AG04450 (cell line): ENCODE data around the gene ACIN1. TPM values are rescaled to one million over a fixed set of nuclear protein-coding genes. Genes with fewer than 3 reads are reported as not detected.

Source experiments
- CTCF ChIA-PET: fragments of 300-600, 350-600 bp; formaldehyde crosslinking; extraction: SDS; loops from one replicate; lab custom pipeline; 2022; ENCODE audit warnings: antibody characterized with exemption, inconsistent platforms; lab: Charles Lee
- POLR2A ChIA-PET: fragments of 350-600 bp; formaldehyde crosslinking; extraction: SDS; loops from one replicate; lab custom pipeline; 2021; ENCODE audit warnings: antibody characterized with exemption, inconsistent platforms; lab: Yijun Ruan, JAX
- DNase-seq: peaks from one replicate; pipeline ENCODE4 v3.0.0-alpha.2; 2011; ENCODE audit warnings: low read depth, low spot score
- H3K27ac ChIP-seq: one replicate; pipeline ENCODE4 v1.5.1; 2012; ENCODE audit warnings: low read depth, low read length, control low read depth
- H3K27me3 ChIP-seq: one replicate; pipeline ENCODE4 v1.6.0; 2012; ENCODE audit warnings: low read length; ENCODE audit not compliant: control insufficient read depth, insufficient read depth
- H3K4me3 ChIP-seq: 2 replicates; pipeline ENCODE4 v1.5.1; 2011; ENCODE audit warnings: mild to moderate bottlenecking, low read depth, low read length, control low read depth
- H3K9me3 ChIP-seq: 2 replicates; pipeline ENCODE4 v1.5.1; 2012; ENCODE audit warnings: low read length; ENCODE audit not compliant: control insufficient read depth, insufficient read depth
- polyA plus RNA-seq: library from polyadenylated mRNA; depleted of rRNA; stranded (reverse); fragments of >200 nt; gene quantifications from 2 replicates; pipeline ENCODE4 v1.2.3, GENCODE V29; 2011; rRNA removed
- TF ChIP-seq, protein P1 (sequence below): IDR thresholded peaks from 2 replicates; pipeline ENCODE4 v1.5.1; 2011; ENCODE audit warnings: low read depth, low read length, control low read depth, inconsistent platforms

The ACIN1 gene
- polyA plus RNA-seq, 1 experiment, result 173 TPM

DNA sequence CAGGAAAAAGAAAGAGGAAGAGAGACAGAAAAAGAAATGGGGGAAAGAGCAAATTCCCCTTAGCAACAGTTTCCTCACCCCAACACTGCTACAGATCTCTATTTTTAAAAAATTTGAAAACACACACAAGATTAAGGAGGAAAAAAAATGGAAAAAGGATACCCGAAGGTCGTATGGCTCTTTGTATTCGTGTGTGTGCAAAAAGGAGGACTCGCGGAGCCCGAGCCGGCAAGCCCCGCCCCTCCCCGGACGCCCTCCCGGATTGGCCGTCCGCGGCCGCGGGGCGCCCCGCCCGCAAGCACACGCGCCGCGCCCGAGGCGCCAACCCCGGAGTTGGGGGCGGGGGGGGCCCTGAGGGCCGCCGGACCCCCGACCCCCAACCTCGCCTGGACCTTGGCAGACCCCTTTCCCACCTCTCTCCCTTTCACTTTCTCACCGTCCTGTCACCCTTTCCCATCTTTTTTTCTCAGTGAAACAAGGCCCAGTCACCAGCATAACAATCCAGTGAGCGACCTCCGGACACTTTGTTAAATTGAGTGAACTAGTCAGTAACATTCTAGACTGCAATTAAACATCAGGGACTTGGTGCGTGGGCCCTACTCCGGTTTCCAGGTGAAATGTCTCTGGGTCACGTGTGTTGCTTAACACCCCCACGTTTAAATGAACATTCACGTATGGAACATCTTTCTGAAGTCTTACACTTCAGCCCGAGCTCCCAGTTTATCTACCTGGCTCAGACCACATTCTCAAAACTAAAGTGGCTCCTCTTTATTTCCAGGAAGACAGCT, 84.8 kb downstream of the ACIN1 start, which contains the start of gene C14orf93:
Gene C14orf93, minus strand, starts transcription at position 205 of the 788 bp plus-strand sequence. CDS start 11,120 bp downstream, outside the sequence.
- CTCF ChIA-PET, result interaction anchor here (1.4 to 1.7 kb wide), 2 partner anchors 24 to 59 kb away, joined by 4 to 7 read pairs; no protein-coding TSS in a partner anchor

DNA sequence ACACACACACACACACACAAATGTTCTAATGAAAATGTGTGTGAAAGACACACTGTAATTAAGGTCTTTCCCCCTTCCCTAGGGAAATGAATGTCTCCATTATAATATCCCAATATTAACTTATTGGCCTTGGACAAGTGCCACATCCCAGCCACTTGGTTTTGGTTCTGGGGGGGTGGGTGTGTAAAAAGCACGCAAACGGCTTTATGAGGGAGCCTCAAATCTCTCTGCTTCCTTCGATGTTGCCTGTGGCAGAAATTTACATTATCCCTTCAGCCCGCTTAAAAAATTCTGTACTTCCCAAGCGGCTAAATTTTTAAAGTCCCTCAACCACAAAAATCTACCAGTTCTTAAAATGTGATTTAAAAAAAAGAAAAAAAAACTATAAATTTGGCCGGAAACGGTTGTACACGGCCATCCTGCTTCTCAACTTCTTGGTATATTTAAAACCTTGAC, 85.4 kb downstream of the ACIN1 start:
- H3K27ac ChIP-seq, result no peak overlapping the region
- DNase-seq, result no peak
- H3K27me3 ChIP-seq, result no peaks in the 10 kb centered on the region
- TF ChIP-seq, protein P1, sequence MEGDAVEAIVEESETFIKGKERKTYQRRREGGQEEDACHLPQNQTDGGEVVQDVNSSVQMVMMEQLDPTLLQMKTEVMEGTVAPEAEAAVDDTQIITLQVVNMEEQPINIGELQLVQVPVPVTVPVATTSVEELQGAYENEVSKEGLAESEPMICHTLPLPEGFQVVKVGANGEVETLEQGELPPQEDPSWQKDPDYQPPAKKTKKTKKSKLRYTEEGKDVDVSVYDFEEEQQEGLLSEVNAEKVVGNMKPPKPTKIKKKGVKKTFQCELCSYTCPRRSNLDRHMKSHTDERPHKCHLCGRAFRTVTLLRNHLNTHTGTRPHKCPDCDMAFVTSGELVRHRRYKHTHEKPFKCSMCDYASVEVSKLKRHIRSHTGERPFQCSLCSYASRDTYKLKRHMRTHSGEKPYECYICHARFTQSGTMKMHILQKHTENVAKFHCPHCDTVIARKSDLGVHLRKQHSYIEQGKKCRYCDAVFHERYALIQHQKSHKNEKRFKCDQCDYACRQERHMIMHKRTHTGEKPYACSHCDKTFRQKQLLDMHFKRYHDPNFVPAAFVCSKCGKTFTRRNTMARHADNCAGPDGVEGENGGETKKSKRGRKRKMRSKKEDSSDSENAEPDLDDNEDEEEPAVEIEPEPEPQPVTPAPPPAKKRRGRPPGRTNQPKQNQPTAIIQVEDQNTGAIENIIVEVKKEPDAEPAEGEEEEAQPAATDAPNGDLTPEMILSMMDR, result no peak
- no peaks in the 10 kb centered on the region for H3K9me3 ChIP-seq
- ChIA-PET POLR2A (no interaction called here), CTCF (interaction anchor here (1.3 to 4.0 kb wide), 4 partner anchors 14 to 59 kb away, joined by 6 to 53 read pairs (median 18); partner anchors contain the start of gene AJUBA)
- peak overlapping the region; percentile 57 for H3K4me3 ChIP-seq

More for the DNA sequence above, 84.8 kb downstream of the ACIN1 start, which contains the start of gene C14orf93:
- Histone ChIP-seq H3K27ac (no peak within 1 kb of the TSS), H3K9me3 (no peaks in the 10 kb centered on the region), H3K27me3 (no peaks in the 10 kb centered on the region), H3K4me3 (peak within 1 kb of the TSS; percentile 57)
- POLR2A ChIA-PET, result no interaction called here
- DNase-seq, result no peak
- TF ChIP-seq, protein P1, result no peak

DNA sequence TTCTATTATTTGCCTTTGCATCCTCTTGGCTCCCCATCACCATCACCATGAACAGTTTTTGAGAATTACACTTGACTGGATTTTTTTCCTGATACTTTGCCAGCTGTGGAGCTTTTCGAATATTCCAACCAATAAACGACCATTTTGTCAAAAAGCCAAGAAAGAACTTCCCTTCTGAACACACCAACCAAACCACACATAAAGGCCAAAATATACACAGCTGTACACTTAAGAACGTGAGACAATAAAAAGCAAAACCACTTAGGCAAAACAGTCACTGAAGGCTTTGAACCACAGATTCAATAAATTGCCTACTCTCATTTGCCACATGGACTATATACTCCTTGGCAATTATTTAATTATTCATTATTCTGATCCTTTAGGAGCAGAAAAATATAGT, 86.1 kb downstream of the ACIN1 start:
- DNase-seq, result no peak
- no peaks in the 10 kb centered on the region for H3K27me3 ChIP-seq
- TF ChIP-seq, protein P1, result no peak
- H3K27ac ChIP-seq, result no peak overlapping the region
- no peak overlapping the region for H3K4me3 ChIP-seq
- POLR2A ChIA-PET, result no interaction called here
- CTCF ChIA-PET, result interaction anchor here (0.6 to 4.0 kb wide), 6 partner anchors 14 to 69 kb away, joined by 3 to 53 read pairs (median 8); partner anchors contain the start of gene AJUBA
- H3K9me3 ChIP-seq, result no peaks in the 10 kb centered on the region

Other genes starting within 250 kb of the ACIN1 start
- gene LRP10, start 223.4 kb downstream of the ACIN1 start, polyA plus RNA-seq, result 87.8 and 125 TPM in 2 replicates
- 0.06 and 0.19 TPM in 2 replicates for gene REM2, start 211.9 kb downstream of the ACIN1 start, polyA plus RNA-seq
- gene RBM23, start 176.0 kb downstream of the ACIN1 start, polyA plus RNA-seq, result 46.2 and 47.2 TPM in 2 replicates
- gene PRMT5, start 165.8 kb downstream of the ACIN1 start, polyA plus RNA-seq, result 125 and 133 TPM in 2 replicates
- gene HAUS4, start 138.0 kb downstream of the ACIN1 start, polyA plus RNA-seq, result 22.7 and 25.4 TPM in 2 replicates
- gene AJUBA, start 112.6 kb downstream of the ACIN1 start, polyA plus RNA-seq, result 77.0 and 82.9 TPM in 2 replicates
- gene C14orf93, start 85.0 kb downstream of the ACIN1 start, polyA plus RNA-seq, result 7.8 and 8.4 TPM in 2 replicates
- gene PSMB5, start 60.2 kb downstream of the ACIN1 start, polyA plus RNA-seq, result 282 and 292 TPM in 2 replicates
- not detected in 2 replicates for gene PSMB11, start 52.9 kb downstream of the ACIN1 start, polyA plus RNA-seq
- 10.1 and 11.0 TPM in 2 replicates for gene CDH24, start 37.6 kb downstream of the ACIN1 start, polyA plus RNA-seq
- 119 and 128 TPM in 2 replicates for gene C14orf119, start 369 bp upstream of the ACIN1 start, polyA plus RNA-seq
- 0.07 and 0.12 TPM in 2 replicates for gene CIROP, start 9.9 kb upstream of the ACIN1 start, polyA plus RNA-seq
- not detected in 2 replicates for gene CEBPE, start 24.1 kb upstream of the ACIN1 start, polyA plus RNA-seq
- 0.78 and 1.4 TPM in 2 replicates for gene SLC7A8, start 88.5 kb upstream of the ACIN1 start, polyA plus RNA-seq
- gene RNF212B, start 142.8 kb upstream of the ACIN1 start, polyA plus RNA-seq, result not detected in 2 replicates
- 11.2 and 13.2 TPM in 2 replicates for gene HOMEZ, start 191.0 kb upstream of the ACIN1 start, polyA plus RNA-seq
- gene PPP1R3E, start 207.7 kb upstream of the ACIN1 start, polyA plus RNA-seq, result 2.4 and 2.8 TPM in 2 replicates
- 21.5 and 22.2 TPM in 2 replicates for gene BCL2L2, start 211.7 kb upstream of the ACIN1 start, polyA plus RNA-seq
- 174 and 182 TPM in 2 replicates for gene PABPN1, start 226.3 kb upstream of the ACIN1 start, polyA plus RNA-seq